Calu3 (cell line): ENCODE measurements around the gene LENG1. TPM values are rescaled to one million over a fixed set of nuclear protein-coding genes. Genes with fewer than 3 reads are reported as not detected.
"Not testable (repeated sequence)": the region's sequence is repeated elsewhere in the genome, so short reads cannot be mapped to it uniquely, and the experiment has no call there.

Experiments
- BruUV-seq: library from RNA; stranded (reverse); fragments of 400-500 nt; replicated peaks from 2 replicates; lab custom pipeline; 2021; lab: Mats Ljungman, UMichigan
- CTCF ChIA-PET: fragments of 300-600 bp; sonication (Branson Sonifier 250); formaldehyde crosslinking; loops from one replicate; lab custom pipeline; 2022; ENCODE audit warnings: antibody characterized with exemption; lab: Charles Lee
- DNase-seq: peaks from one replicate; pipeline ENCODE4 v3.0.0; 2022
- H3K27ac Mint-ChIP-seq: one replicate; pipeline ENCODE4 v1.8.0; 2022; ENCODE audit warnings: mixed read lengths; ENCODE audit not compliant: unreplicated experiment
- H3K27me3 Mint-ChIP-seq: one replicate; pipeline ENCODE4 v1.8.0; 2022; ENCODE audit warnings: mixed read lengths; ENCODE audit not compliant: unreplicated experiment
- H3K36me3 Mint-ChIP-seq: one replicate; pipeline ENCODE4 v1.8.0; 2022; ENCODE audit warnings: mild to moderate bottlenecking, moderate library complexity, mixed read lengths; ENCODE audit not compliant: insufficient read depth, unreplicated experiment
- H3K4me1 Mint-ChIP-seq: one replicate; pipeline ENCODE4 v1.8.0; 2022; ENCODE audit warnings: mild to moderate bottlenecking, low read depth, mixed read lengths; ENCODE audit not compliant: unreplicated experiment
- H3K4me3 Mint-ChIP-seq: one replicate; pipeline ENCODE4 v1.8.0; 2022; ENCODE audit warnings: mild to moderate bottlenecking, low read depth, moderate library complexity, mixed read lengths; ENCODE audit not compliant: unreplicated experiment
- H3K9me3 Mint-ChIP-seq: one replicate; pipeline ENCODE4 v1.8.0; 2022; ENCODE audit warnings: low read depth, mixed read lengths; ENCODE audit not compliant: unreplicated experiment
- CTCF ChIP-seq: fragments of 200-600 bp; IDR thresholded peaks from one replicate; pipeline ENCODE4 v1.8.0; 2022; ENCODE audit warnings: antibody characterized with exemption; ENCODE audit not compliant: unreplicated experiment
- intact Hi-C: fragments of 100-400 bp; cut with micrococcal nuclease; formaldehyde crosslinking; loops from one replicate; pipeline ENCODE4 v1.10.0; 2022; ENCODE audit not compliant: unreplicated experiment
- total RNA-seq: library from RNA; stranded (reverse); gene quantifications from 2 replicates; pipeline ENCODE4 v1.2.3, GENCODE V29; 2022

The LENG1 gene
- total RNA-seq, 1 experiment from 2014 or later, result 10.7 TPM

DNA sequence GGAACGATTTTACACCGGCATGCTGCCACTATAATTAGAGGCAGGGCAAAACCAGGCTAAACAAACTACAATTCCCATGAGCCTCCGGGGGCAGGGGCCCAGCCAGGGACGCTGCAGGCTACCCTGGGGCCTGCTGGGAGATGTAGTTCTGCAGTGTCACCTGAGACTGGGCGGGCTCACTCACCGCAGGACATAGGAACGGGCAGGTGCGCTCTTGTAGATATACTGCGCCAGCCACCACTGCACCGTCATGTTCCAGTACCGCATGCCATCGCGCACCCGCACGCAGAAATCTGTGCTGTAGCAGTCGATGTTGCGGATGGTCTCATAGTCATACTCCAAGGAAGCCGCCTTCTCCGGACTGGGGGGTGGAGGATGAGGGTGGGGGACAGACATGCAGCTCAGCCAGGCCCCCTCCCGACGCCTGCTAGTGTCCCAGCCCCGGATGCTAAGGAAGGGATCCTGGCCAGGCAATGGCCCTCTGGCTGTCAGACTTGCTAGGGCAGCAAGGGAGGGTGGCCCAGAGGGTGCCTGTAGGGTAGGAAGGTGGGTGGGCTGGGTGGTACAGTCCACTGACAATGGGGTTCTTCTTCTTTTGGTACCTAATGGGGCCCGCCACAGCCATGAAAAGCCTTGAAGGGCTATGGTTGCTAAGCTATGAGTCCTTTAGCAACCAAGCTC is 19.2 kb upstream of the LENG1 start:
- Mint-ChIP-seq H3K27me3 (no peaks in the 10 kb centered on the region), H3K4me3 (no peak overlapping the region), H3K9me3 (no peaks in the 10 kb centered on the region), H3K36me3 (peaks cover 72% of the 10 kb centered on the region), H3K4me1 (no peaks in the 10 kb centered on the region), H3K27ac (no peak overlapping the region)
- TF ChIP-seq CTCF, result no peak
- CTCF ChIA-PET, result no interaction called here
- intact Hi-C loops, result no loop called here
- no peak for DNase-seq
- BruUV-seq, result no TSS peak

DNA sequence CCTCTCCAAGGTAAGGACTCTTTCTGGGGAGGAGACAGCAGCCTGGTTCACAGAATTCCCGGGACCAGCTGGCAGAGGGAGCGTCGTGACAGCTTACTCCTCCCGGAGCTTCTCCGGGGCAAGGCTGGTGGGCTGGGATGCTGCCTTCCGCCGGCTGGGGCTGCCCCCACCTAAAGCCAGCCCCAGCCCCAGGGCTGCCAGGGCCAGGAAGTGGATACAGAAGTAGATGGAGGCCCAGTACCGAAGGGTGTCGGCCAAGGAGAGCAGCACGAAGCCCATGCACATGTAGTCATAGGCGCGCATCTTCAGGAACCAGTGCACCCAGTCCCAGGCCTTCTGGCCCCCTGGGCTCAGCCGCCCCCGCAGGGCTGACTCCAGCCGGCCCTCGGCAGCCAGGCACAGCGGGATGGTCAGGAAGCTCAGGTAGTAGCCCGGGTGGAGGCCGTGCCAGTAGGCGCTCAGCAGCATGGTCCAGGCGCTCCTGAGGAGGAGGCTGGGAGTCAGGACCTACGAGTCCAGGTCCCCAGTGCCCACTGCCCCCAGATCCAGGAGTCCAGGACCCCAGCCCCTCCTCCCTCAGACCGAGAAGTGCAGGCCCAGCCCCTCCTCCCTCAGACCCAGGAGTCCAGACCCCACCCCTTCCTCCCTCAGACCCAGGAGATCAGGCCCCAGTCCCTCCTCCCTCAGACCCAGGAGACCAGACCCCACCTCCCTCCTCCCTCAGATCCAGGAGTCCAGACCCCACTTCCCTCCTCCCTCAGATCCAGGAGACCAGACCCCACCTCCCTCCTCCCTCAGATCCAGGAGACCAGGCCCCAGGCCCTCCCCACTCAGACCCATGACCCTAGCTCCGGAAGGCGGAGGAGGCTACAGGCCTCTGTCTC is 14.7 kb upstream of the LENG1 start:
- H3K36me3 Mint-ChIP-seq, result peaks cover 80% of the 10 kb centered on the region
- H3K4me1 Mint-ChIP-seq, result no peaks in the 10 kb centered on the region
- CTCF ChIA-PET, result interaction anchor here (1.4 to 3.5 kb wide), 4 partner anchors 14 to 91 kb away, joined by 6 to 35 read pairs (median 9); partner anchors contain the start of genes LENG1, MBOAT7, RPS9 and TSEN34

GRCh38 chr19:54173359-54173699 is 13.8 kb upstream of the LENG1 start:
- no peaks in the 10 kb centered on the region for H3K27me3 Mint-ChIP-seq
- intact Hi-C loops, result loop anchor here (1.0 kb wide), 1 partner anchor 58 kb away; no protein-coding TSS in a partner anchor
- DNase-seq, result no peak
- H3K4me1 Mint-ChIP-seq, result no peaks in the 10 kb centered on the region
- TF ChIP-seq CTCF, result no peak
- peak overlapping the region; percentile 95 for H3K4me3 Mint-ChIP-seq
- TSS peak; percentile 23 for BruUV-seq
- peak overlapping the region; percentile 95 for H3K27ac Mint-ChIP-seq
- H3K9me3 Mint-ChIP-seq, result no peaks in the 10 kb centered on the region
- CTCF ChIA-PET, result interaction anchor here (0.6 to 3.5 kb wide), 10 partner anchors 13 to 203 kb away, joined by 3 to 35 read pairs (median 6); partner anchors contain the start of genes LENG1, MBOAT7, RPS9 and TSEN34
- H3K36me3 Mint-ChIP-seq, result peaks cover 78% of the 10 kb centered on the region

More for the DNA sequence above, 14.7 kb upstream of the LENG1 start:
- Mint-ChIP-seq H3K27ac (peak overlapping the region; percentile 95), H3K4me3 (peak overlapping the region; percentile 26), H3K9me3 (no peaks in the 10 kb centered on the region), H3K27me3 (no peaks in the 10 kb centered on the region)
- no peak for TF ChIP-seq CTCF
- no TSS peak for BruUV-seq
- DNase-seq, result no peak
- intact Hi-C loops, result loop anchor here (1.0 kb wide), 1 partner anchor 57 kb away; no protein-coding TSS in a partner anchor

- DNase-seq, result peak; percentile 95
- H3K27ac Mint-ChIP-seq, result peak within 1 kb of the TSS; percentile 95
- H3K4me3 Mint-ChIP-seq, result peak within 1 kb of the TSS; percentile 95
- H3K27me3 Mint-ChIP-seq, result no peaks in the 10 kb centered on the region
- CTCF ChIA-PET, result interaction anchor here (0.6 to 3.5 kb wide), 11 partner anchors 10 to 204 kb away, joined by 3 to 35 read pairs (median 6); partner anchors contain the start of genes LENG1, MBOAT7, RPS9 and TSEN34
- BruUV-seq, result no TSS peak
- intact Hi-C loops, result loop anchor here (1.0 kb wide), 1 partner anchor 59 kb away; no protein-coding TSS in a partner anchor
- no peaks in the 10 kb centered on the region for H3K9me3 Mint-ChIP-seq
- peaks cover 78% of the 10 kb centered on the region for H3K36me3 Mint-ChIP-seq
- TF ChIP-seq CTCF, result peak; percentile 83
- H3K4me1 Mint-ChIP-seq, result no peaks in the 10 kb centered on the region
Measured at GRCh38 chr19:54172471-54173358, 13.2 kb upstream of the LENG1 start, which contains the start of gene TMC4. Gene TMC4 (minus strand): TSS chr19:54173160. CDS start chr19:54173117, 43 bp downstream.

DNA sequence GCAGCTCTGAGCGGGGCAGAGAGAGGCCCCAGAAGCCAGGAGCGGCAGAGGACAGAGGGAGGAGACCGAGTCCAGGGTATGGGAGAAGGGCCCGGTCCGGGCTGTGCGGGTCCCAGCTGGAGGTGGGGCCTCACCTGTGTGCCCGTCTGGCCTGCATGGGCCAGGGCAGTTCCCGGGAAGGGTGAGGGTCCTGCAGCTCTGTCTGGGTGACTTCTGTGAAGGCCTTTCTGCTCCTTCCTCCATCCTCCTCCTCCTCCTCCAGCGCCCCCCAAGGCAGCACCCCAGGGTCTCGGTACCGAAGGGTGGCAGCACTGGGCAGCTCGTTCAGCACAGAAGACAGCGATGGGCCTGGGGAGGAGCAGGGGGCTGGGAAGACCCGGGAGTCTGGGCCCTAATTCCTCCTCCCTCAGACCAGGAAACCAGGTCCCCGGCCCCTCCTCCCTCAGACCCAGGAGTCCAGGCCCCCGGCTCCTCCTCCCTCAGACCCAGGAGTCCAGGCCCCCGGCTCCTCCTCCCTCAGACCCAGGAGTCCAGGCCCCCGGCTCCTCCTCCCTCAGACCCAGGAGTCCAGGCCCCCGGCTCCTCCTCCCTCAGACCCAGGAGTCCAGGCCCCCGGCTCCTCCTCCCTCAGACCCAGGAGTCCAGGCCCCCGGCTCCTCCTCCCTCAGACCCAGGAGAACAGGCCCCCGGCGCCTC is 12.4 kb upstream of the LENG1 start:
- Mint-ChIP-seq H3K4me3 (peak overlapping the region; percentile 95), H3K27ac (peak overlapping the region; percentile 95), H3K36me3 (peaks cover 79% of the 10 kb centered on the region)
- CTCF ChIA-PET, result interaction anchor here (3.5 kb wide), 1 partner anchor 17 kb away, joined by 35 read pairs; the partner anchor contains the start of genes MBOAT7 and TSEN34
- peak; percentile 37 for DNase-seq
- H3K4me1 Mint-ChIP-seq, H3K27me3 Mint-ChIP-seq, BruUV-seq, H3K9me3 Mint-ChIP-seq, intact Hi-C loops: not testable (repeated sequence)
